DMS 273 (cell line): ENCODE data around the gene MTSS2.
"Not testable (repeated sequence)": the region's sequence is repeated elsewhere in the genome, so short reads cannot be mapped to it uniquely, and the experiment has no call there.

ENCODE experiments used
- DNase-seq: peaks from one replicate; lab custom pipeline; 2025; ENCODE audit not compliant: unreplicated experiment; lab: John Stamatoyannopoulos, UW

The MTSS2 gene

GRCh38 chr16:70656065-70656711, 29.7 kb downstream of the MTSS2 start:
- DNase-seq: no peak

GRCh38 chr16:70653809-70654771, 31.8 kb downstream of the MTSS2 start:
- peak; percentile 87 for DNase-seq

GRCh38 chr16:70653406-70653805, 32.4 kb downstream of the MTSS2 start:
- DNase-seq: no peak

GRCh38 chr16:70652322-70652721, 33.5 kb downstream of the MTSS2 start:
- DNase-seq: no peak

GRCh38 chr16:70651524-70651923, 34.3 kb downstream of the MTSS2 start:
- no peak for DNase-seq

- DNase-seq: no peak
Observed at GRCh38 chr16:70650216-70650615, 35.6 kb downstream of the MTSS2 start.

- DNase-seq: no peak
Observed at GRCh38 chr16:70649300-70649699, 36.6 kb downstream of the MTSS2 start.

GRCh38 chr16:70648606-70649005, 37.2 kb downstream of the MTSS2 start:
- no peak for DNase-seq

- no peak for DNase-seq
Observed at GRCh38 chr16:70647441-70648359, 38.2 kb downstream of the MTSS2 start.

- peak; percentile 63 for DNase-seq
Observed at GRCh38 chr16:70646260-70647241, 39.3 kb downstream of the MTSS2 start, which contains the start of gene IL34. TSS of gene IL34 (plus strand) at chr16:70646559. CDS start at chr16:70646948, 389 bp downstream.

GRCh38 chr16:70644763-70645597, 40.9 kb downstream of the MTSS2 start:
- no peak for DNase-seq

GRCh38 chr16:70643264-70643663, 42.6 kb downstream of the MTSS2 start:
- not testable (repeated sequence) for DNase-seq

GRCh38 chr16:70642633-70643032, 43.2 kb downstream of the MTSS2 start:
- DNase-seq: no peak

GRCh38 chr16:70638814-70639792, 46.8 kb downstream of the MTSS2 start:
- DNase-seq: no peak
